Neutrophil (primary cell): ENCODE results near the gene MPPED1.

ENCODE experiments used
- H3K27ac ChIP-seq: fragments of 200-600 bp; sonication (generic); 2 replicates; pipeline ENCODE4 v1.5.1; 2016; ENCODE audit warnings: mild to moderate bottlenecking, moderate library complexity
- H3K27me3 ChIP-seq: fragments of 200-600 bp; sonication (generic); 2 replicates; pipeline ENCODE4 v1.6.0; 2016; ENCODE audit warnings: mild to moderate bottlenecking
- H3K36me3 ChIP-seq: fragments of 200-600 bp; sonication (generic); 2 replicates; pipeline ENCODE4 v1.5.1; 2017
- H3K4me1 ChIP-seq, 2 experiments: fragments of 200-600 bp in 1 of 2; sonication (generic) in 1 of 2; 1 replicate in 1 of 2; 2 replicates in 1 of 2; pipeline versions ENCODE4 v1.5.1 to v1.6.1; 2013 to 2016; ENCODE audit warnings: low read depth in 1 of 2, low read length in 1 of 2, mild to moderate bottlenecking in 1 of 2, moderate library complexity in 1 of 2; ENCODE audit not compliant: control insufficient read depth in 1 of 2, insufficient read depth in 1 of 2
- H3K4me3 ChIP-seq, 2 experiments: fragments of 200-600 bp in 1 of 2; sonication (generic) in 1 of 2; 1 replicate in 1 of 2; 2 replicates in 1 of 2; pipeline ENCODE4 v1.5.1; 2013 to 2016; ENCODE audit warnings: low read depth in 1 of 2, low read length in 1 of 2, mild to moderate bottlenecking in 1 of 2, moderate library complexity in 1 of 2
- H3K9me3 ChIP-seq: fragments of 200-600 bp; sonication (generic); 2 replicates; pipeline ENCODE4 v1.5.1; 2016
- TF ChIP-seq, protein P1 (sequence below): fragments of 200-600 bp; sonication (generic); IDR thresholded peaks from 2 replicates; pipeline ENCODE4 v1.5.1; 2016; ENCODE audit warnings: antibody characterized with exemption

MPPED1 gene

DNA sequence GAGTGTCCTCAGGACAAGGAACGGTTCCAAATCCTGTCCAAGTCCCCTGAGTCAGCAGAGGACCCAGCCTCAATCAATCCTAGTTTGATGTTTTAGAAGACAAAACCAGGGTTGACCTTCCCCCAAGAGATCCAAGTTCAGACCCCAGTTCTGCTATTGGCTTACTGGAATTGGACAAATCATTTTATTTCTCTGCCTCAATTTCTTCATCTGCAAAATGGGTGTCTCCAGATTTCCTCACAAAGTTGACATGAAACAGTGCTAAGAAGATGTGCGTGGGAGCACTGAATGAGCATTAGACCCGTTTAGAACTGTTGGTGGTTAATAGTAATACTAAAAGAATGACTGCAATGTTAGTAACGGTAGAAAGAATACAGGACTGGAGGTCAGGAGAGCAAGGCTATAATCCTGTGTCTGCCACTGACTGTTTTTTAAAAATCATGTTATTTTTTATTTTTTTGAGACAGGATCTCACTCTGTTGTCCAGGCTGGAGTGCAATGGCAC, 35.8 kb upstream of the MPPED1 start:
- Histone ChIP-seq H3K4me3 (no peak overlapping the region), H3K9me3 (no peaks in the 10 kb centered on the region), H3K27ac (no peak overlapping the region), H3K36me3 (no peaks in the 10 kb centered on the region), H3K4me1 (no peaks in the 10 kb centered on the region), H3K27me3 (peaks cover 18% of the 10 kb centered on the region)
- TF ChIP-seq, protein P1, sequence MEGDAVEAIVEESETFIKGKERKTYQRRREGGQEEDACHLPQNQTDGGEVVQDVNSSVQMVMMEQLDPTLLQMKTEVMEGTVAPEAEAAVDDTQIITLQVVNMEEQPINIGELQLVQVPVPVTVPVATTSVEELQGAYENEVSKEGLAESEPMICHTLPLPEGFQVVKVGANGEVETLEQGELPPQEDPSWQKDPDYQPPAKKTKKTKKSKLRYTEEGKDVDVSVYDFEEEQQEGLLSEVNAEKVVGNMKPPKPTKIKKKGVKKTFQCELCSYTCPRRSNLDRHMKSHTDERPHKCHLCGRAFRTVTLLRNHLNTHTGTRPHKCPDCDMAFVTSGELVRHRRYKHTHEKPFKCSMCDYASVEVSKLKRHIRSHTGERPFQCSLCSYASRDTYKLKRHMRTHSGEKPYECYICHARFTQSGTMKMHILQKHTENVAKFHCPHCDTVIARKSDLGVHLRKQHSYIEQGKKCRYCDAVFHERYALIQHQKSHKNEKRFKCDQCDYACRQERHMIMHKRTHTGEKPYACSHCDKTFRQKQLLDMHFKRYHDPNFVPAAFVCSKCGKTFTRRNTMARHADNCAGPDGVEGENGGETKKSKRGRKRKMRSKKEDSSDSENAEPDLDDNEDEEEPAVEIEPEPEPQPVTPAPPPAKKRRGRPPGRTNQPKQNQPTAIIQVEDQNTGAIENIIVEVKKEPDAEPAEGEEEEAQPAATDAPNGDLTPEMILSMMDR: no peak

DNA sequence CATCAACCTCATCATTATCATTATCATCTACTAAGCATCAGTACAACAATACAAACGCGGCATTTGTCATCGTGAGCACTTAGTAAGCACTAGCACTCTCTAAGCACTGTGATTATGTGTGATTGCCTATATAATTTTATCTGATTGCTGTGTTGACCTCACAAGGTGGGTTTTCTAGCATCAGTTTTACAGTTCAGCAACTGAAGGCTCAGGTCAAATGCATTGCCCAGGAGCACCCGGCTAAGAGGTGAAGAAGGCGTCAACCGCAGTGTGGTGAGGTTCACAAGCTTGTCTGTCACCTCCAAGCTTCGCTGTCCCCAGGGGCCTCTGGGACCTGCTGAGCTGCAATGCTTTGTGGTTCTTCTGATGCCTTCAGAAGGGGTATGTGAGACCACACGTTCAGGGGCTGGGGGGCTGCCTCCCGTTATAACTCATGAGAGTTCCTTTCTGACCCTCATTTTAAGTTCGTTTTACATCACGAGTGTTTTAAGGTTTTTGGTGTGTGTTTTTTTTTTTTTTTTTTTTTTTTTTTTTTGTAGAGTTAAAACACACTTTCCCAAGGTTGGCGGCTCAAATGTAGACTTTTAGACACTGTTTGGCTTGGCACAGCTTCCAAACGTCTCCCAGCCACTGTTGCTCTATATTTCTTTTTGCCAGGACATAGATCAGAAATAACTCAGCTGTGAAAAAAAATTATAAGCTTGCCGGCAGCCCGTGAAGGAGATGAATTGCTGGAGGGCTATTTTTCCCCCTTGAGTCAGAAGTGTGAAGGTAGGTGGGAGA, 34.9 kb upstream of the MPPED1 start:
- H3K4me3 ChIP-seq: no peak overlapping the region
- peaks cover 18% of the 10 kb centered on the region for H3K27me3 ChIP-seq

DNA sequence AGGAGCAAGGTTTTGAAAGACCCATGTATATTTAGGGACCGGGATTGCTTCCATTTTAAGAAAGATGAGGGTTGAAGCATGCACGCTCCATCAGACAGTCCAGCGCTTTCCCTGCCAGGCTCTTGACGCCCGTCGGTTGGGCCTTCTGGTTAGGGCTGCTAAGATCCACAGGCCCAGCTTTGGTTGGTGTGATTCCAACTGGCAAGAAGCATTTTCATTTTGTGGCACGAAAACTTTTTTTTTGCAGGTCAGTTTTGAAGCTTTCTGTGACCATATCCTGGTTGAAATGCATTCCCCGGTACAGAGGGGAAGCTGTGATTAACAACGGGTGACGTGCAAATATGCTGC, 34.3 kb upstream of the MPPED1 start:
- H3K9me3 ChIP-seq: no peaks in the 10 kb centered on the region
- TF ChIP-seq, protein P1: no peak

More for the DNA sequence above, 34.9 kb upstream of the MPPED1 start:
- H3K36me3 ChIP-seq: no peaks in the 10 kb centered on the region
- TF ChIP-seq, protein P1: no peak
- H3K9me3 ChIP-seq: no peaks in the 10 kb centered on the region
- H3K4me1 ChIP-seq: no peaks in the 10 kb centered on the region
- H3K27ac ChIP-seq: no peak overlapping the region

DNA sequence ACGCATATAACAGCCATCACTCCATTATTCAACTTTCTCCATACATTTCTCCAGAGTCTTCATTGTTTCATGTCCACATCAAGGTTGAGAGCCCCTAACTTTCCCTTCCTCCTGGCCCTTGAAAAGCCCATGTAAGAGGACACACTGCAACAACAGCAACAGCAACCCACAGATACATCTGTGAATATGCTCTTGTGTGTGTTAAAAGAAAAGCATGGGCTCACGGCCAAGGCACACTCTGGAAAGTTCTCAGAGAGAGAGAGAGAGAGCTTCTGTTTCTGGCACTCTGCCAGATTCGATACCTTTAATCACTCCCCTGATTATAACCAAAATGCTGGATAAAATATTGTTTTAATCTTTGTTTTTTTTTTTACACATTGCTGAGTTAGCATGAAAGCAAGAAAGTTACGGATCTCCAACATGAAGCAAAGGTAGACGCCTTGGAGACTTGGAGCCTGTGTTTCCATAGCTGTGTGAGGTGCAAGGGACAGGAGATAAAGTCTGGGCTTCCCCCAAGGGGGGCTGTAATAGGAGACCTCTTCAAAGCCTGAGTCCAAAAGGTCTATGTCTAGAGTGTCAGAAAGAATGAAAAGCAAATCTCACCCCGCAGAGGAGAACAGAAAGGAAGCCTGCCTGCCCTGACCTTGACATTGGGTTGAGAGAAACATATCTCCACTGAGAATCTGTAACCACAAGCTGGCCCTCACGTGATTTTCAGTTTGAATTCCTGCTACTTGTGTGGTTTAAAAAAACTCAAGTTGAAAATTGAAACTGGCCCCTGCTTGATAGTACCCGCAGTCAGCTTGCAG, 33.7 kb upstream of the MPPED1 start:
- TF ChIP-seq, protein P1: no peak
- Histone ChIP-seq H3K4me1 (no peaks in the 10 kb centered on the region), H3K27ac (no peak overlapping the region), H3K36me3 (no peaks in the 10 kb centered on the region), H3K9me3 (no peaks in the 10 kb centered on the region), H3K27me3 (peaks cover 18% of the 10 kb centered on the region), H3K4me3 (no peak overlapping the region)

More for the DNA sequence above, 34.3 kb upstream of the MPPED1 start:
- no peak overlapping the region for H3K27ac ChIP-seq
- no peaks in the 10 kb centered on the region for H3K36me3 ChIP-seq
- H3K4me1 ChIP-seq: no peaks in the 10 kb centered on the region
- H3K4me3 ChIP-seq: no peak overlapping the region
- peaks cover 18% of the 10 kb centered on the region for H3K27me3 ChIP-seq

DNA sequence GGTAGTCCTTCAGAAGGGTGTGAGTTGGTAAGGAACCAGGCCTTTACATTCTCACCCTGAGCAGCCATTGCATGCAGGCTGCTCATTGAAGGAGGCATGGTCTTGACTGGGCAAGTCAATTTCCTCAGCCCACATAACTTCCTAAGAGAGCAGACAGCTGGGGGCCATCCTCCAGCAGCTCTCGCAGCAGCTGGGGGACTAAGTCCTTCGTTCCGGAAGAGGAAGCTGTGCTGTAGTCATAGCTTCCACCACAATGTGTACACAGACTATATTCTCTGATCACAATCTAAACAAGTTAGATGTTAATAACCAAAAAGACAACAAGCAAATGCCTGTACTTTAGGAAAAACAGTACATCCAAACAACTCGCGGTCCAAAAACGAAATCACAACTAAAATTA, 30.1 kb upstream of the MPPED1 start:
- H3K4me1 ChIP-seq: peaks cover 0 to 4% of the 10 kb centered on the region in 2 experiments
- TF ChIP-seq, protein P1: no peak
- H3K27me3 ChIP-seq: peaks cover 28% of the 10 kb centered on the region
- H3K36me3 ChIP-seq: no peaks in the 10 kb centered on the region
- H3K9me3 ChIP-seq: no peaks in the 10 kb centered on the region
- no peak overlapping the region for H3K4me3 ChIP-seq
- no peak overlapping the region for H3K27ac ChIP-seq
